HG02798 (cell line): ENCODE measurements around the gene KCNQ1.

Experiments used
- ATAC-seq: cut with Tn5 transposase; IDR thresholded peaks from one replicate; pipeline ENCODE4 v1.9.1; 2021; ENCODE audit warnings: mild to moderate bottlenecking; ENCODE audit not compliant: unreplicated experiment, poor library complexity

Gene KCNQ1

GRCh38 chr11:2776351-2777061, 331.7 kb downstream of the KCNQ1 start:
- no peak for ATAC-seq

GRCh38 chr11:2777386-2777785, 332.6 kb downstream of the KCNQ1 start:
- no peak for ATAC-seq

GRCh38 chr11:2777871-2778629, 333.2 kb downstream of the KCNQ1 start:
- peak; percentile 6 for ATAC-seq

- peak; percentile 40 for ATAC-seq
These were observed 334.1 kb downstream of the KCNQ1 start for GRCh38 chr11:2778630-2779498.

GRCh38 chr11:2779499-2779980, 334.7 kb downstream of the KCNQ1 start:
- no peak for ATAC-seq

GRCh38 chr11:2779981-2780849, 335.4 kb downstream of the KCNQ1 start:
- no peak for ATAC-seq

- ATAC-seq, result no peak
These were observed 336.1 kb downstream of the KCNQ1 start for GRCh38 chr11:2780850-2781407.

GRCh38 chr11:2781408-2782274, 336.8 kb downstream of the KCNQ1 start:
- ATAC-seq, result no peak

GRCh38 chr11:2782769-2783168, 338.0 kb downstream of the KCNQ1 start:
- no peak for ATAC-seq

GRCh38 chr11:2783536-2784082, 338.8 kb downstream of the KCNQ1 start:
- ATAC-seq, result no peak

- ATAC-seq, result no peak
These were observed 343.0 kb downstream of the KCNQ1 start for GRCh38 chr11:2787816-2788167.

GRCh38 chr11:2788168-2789071, 343.6 kb downstream of the KCNQ1 start:
- ATAC-seq, result no peak

GRCh38 chr11:2789331-2789730, 344.5 kb downstream of the KCNQ1 start:
- ATAC-seq, result no peak

GRCh38 chr11:2789791-2790567, 345.2 kb downstream of the KCNQ1 start:
- no peak for ATAC-seq

- no peak for ATAC-seq
These were observed 345.7 kb downstream of the KCNQ1 start for GRCh38 chr11:2790568-2790921.

GRCh38 chr11:2791139-2791520, 346.3 kb downstream of the KCNQ1 start:
- no peak for ATAC-seq
